Astrocyte of the cerebellum (primary cell): Measurements from ENCODE around the gene SPSB1.

Source experiments
- DNase-seq: peaks from one replicate; pipeline ENCODE4 v3.0.0-alpha.2; 2011; ENCODE audit warnings: low read depth
- H3K4me3 ChIP-seq: 2 replicates; pipeline ENCODE4 v1.5.1; 2011; ENCODE audit warnings: mild to moderate bottlenecking, low read depth, low read length, moderate library complexity
- in situ Hi-C: cut with HindIII; loops from 2 replicates; pipeline ENCODE4 v1.10.0; 2017; ENCODE audit warnings: low sequenced_read_pairs
- TF ChIP-seq, protein P1 (sequence below): IDR thresholded peaks from 2 replicates; pipeline ENCODE4 v1.5.1; 2012; ENCODE audit warnings: low read length, low read depth, moderate library complexity, mild to moderate bottlenecking; ENCODE audit errors: missing control alignments

SPSB1 gene

DNA sequence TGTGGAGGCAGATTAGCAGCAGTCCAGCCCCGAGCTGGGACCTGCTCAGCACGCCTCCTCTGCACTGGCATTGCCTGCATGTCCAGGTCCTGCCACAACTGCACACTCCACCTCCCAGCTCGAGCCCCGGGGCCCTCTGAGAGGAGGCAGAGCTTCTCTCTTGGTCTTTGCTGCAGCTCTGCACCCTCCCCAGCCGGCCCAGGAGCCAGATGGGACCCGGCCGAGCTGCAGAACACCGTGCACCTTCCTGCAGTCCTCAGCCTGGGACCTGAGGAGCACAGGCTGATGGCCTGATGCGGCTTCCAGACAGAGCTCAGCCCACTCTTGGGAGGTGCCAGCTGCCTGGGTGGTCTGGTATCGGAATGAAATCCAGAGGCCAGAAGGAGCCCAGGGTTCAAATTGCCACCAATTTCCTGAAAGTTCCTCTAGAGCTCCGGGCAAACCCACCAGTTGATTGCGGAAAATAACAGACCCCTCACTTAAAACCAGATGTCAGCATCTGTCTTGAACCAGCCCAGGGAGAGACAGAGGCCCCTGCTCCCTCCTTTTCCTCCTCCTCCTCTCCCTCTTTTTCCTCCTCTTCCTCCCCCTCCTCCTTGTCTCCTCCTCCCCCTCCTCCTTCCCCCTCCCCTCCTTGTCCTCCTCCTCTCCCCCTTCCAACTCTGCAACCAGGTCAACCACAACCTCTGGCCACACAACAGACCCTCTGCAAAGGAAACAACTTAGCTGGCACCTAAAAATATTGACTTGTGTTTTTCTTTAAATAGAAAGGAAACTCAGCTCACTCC lies 10.6 kb upstream of the SPSB1 start:
- H3K4me3 ChIP-seq = no peak overlapping the region
- no peak for DNase-seq
- TF ChIP-seq, protein P1, sequence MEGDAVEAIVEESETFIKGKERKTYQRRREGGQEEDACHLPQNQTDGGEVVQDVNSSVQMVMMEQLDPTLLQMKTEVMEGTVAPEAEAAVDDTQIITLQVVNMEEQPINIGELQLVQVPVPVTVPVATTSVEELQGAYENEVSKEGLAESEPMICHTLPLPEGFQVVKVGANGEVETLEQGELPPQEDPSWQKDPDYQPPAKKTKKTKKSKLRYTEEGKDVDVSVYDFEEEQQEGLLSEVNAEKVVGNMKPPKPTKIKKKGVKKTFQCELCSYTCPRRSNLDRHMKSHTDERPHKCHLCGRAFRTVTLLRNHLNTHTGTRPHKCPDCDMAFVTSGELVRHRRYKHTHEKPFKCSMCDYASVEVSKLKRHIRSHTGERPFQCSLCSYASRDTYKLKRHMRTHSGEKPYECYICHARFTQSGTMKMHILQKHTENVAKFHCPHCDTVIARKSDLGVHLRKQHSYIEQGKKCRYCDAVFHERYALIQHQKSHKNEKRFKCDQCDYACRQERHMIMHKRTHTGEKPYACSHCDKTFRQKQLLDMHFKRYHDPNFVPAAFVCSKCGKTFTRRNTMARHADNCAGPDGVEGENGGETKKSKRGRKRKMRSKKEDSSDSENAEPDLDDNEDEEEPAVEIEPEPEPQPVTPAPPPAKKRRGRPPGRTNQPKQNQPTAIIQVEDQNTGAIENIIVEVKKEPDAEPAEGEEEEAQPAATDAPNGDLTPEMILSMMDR = no peak
- in situ Hi-C loops = no loop called here

GRCh38 chr1:9282696-9282955 lies 10.1 kb upstream of the SPSB1 start:
- TF ChIP-seq, protein P1 = no peak
- in situ Hi-C loops = no loop called here
- no peak overlapping the region for H3K4me3 ChIP-seq
- DNase-seq = no peak

DNA sequence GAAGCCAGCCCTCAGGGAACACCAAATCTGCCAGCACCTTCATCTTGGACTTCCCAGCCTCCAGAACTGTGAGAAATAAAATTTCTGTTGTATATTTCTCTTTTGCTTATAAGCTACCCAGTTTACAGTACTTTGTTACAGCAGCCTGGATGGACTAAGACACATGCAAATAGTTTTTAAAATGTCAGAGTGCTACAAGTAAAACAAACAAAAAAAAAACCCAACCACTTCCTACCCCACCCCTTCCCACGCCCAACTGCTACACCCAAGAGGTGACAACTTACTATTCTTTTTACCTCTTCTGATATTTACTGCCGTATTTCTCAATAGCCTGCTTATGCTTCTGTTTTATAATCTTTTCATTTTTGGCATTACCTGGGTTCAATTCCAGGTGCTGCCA lies 8.6 kb upstream of the SPSB1 start:
- no peak overlapping the region for H3K4me3 ChIP-seq
- in situ Hi-C loops = no loop called here
- DNase-seq = no peak
- TF ChIP-seq, protein P1 = no peak

- in situ Hi-C loops = no loop called here
- TF ChIP-seq, protein P1 = no peak
- no peak overlapping the region for H3K4me3 ChIP-seq
- DNase-seq = no peak
These were observed 6.1 kb upstream of the SPSB1 start for GRCh38 chr1:9286556-9286955.

DNA sequence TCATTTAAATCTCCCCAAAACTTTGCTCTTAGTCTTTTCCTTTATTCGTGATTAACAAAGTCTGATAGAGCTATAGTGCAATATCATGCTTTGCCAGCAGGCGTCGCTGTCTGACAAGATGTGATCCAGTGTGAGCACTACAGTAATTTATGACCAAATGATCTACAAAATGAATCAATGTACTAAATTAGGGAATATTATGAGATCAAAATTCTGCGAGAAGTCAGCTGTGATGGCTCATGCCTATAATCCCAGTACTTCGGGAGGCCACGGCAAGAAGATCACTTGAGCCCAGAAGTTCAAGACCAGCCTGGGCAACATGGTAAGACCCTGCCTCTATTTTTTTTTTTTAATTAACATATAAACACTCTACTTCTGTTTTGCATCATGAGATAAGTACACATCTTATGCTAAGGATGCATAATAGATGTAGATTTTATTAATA lies 3.6 kb upstream of the SPSB1 start:
- no peak overlapping the region for H3K4me3 ChIP-seq
- DNase-seq = no peak
- TF ChIP-seq, protein P1 = peak; percentile 82
- in situ Hi-C loops = no loop called here

DNA sequence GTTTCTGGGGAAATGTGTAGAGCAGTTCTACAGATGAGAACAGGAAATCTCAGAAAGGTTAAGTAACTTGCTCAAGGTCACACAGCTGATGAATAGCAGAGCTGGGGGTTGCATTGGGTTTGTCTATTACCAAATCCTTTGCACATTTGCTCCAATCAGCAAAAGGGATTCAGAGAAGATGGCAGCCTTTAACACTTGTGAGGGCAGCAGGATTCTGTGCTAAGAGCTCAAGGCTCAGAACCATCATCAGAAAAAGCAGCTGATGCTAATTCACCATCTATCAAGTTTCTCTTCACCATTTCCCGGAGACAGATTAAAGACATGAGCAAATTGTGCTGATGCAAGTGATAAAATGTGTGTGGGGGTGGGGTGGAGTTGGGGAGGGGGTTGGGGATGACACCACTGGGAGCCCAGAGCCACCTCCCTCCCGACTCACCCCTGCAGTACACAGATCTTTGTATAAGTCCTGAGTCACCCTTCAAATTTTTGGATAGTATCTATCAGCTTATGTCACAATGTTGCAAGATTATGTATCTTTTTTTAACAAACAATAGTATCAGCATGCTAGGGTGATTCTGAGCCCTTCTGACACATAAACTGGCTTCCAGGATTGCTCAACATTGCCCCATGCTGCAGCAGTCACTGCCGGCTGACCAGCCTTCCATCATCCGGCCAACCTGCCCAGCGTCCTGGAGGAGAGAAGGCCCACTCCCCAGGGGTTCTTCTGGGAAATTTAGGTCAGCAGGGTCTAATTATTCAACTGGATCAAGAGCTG lies 2.8 kb upstream of the SPSB1 start:
- TF ChIP-seq, protein P1 = no peak
- DNase-seq = no peak
- in situ Hi-C loops = no loop called here
- no peak overlapping the region for H3K4me3 ChIP-seq
